GM12878 (cell line): ENCODE data around the gene FHL5. TPM values are rescaled to one million over a fixed set of nuclear protein-coding genes. Genes with fewer than 3 reads are reported as not detected.

Experiments
- ATF7 ChIP-seq: fragments of 450-650 bp; IDR thresholded peaks from 2 replicates; pipeline ENCODE4 v1.6.1; 2016; ENCODE audit warnings: low read depth, mild to moderate bottlenecking
- BMI1 ChIP-seq: fragments of 450-650 bp; IDR thresholded peaks from 2 replicates; pipeline ENCODE4 v1.6.1; 2016; ENCODE audit warnings: mild to moderate bottlenecking, moderate library complexity, borderline replicate concordance
- DPF2 ChIP-seq: fragments of 450-650 bp; IDR thresholded peaks from 2 replicates; pipeline ENCODE4 v1.6.1; 2017; ENCODE audit warnings: mild to moderate bottlenecking
- EP300 ChIP-seq, 2 experiments: fragments of 150-350 bp in 1 of 2; IDR thresholded peaks; 2 replicates each; pipeline ENCODE4 v1.6.1; 2011 to 2012; ENCODE audit warnings: low read depth in 2 of 2, low read length in 2 of 2, borderline replicate concordance in 1 of 2, improper control_type of control experiment in 1 of 2, inconsistent platforms in 1 of 2; ENCODE audit not compliant: control insufficient read depth in 1 of 2
- FOXM1 ChIP-seq: IDR thresholded peaks from 2 replicates; pipeline ENCODE4 v1.6.1; 2012; ENCODE audit warnings: low read depth, mild to moderate bottlenecking, inconsistent platforms, low read length, moderate library complexity
- GATAD2B ChIP-seq: fragments of 450-650 bp; conservative IDR thresholded peaks from 2 replicates; pipeline ENCODE4 v1.6.1; 2017; ENCODE audit warnings: low read depth, mild to moderate bottlenecking, moderate library complexity
- IKZF2 ChIP-seq, 2 experiments: fragments of 450-650 bp; IDR thresholded peaks; 2 replicates each; pipeline ENCODE4 v1.6.1; 2017; ENCODE audit warnings: mild to moderate bottlenecking in 2 of 2, moderate library complexity in 2 of 2
- MTA2 ChIP-seq: fragments of 450-650 bp; IDR thresholded peaks from 2 replicates; pipeline ENCODE4 v1.6.1; 2016; ENCODE audit warnings: low read depth, mild to moderate bottlenecking, moderate library complexity
- NBN ChIP-seq: fragments of 450-650 bp; IDR thresholded peaks from 2 replicates; pipeline ENCODE4 v1.6.1; 2016
- POLR2A ChIP-seq: IDR thresholded peaks from 2 replicates; pipeline ENCODE4 v1.6.1; 2011; ENCODE audit warnings: low read depth, mild to moderate bottlenecking, low read length
- RBBP5 ChIP-seq: fragments of 200-600 bp; sonication (generic); conservative IDR thresholded peaks from 2 replicates; pipeline ENCODE4 v1.6.1; 2016
- SREBF1 ChIP-seq: IDR thresholded peaks from 2 replicates; pipeline ENCODE4 v1.6.1; 2012; ENCODE audit warnings: mild to moderate bottlenecking, low read length
- ZSCAN29 ChIP-seq: fragments of 450-650 bp; IDR thresholded peaks from 2 replicates; pipeline ENCODE4 v1.6.1; 2017; ENCODE audit warnings: mild to moderate bottlenecking, moderate library complexity
- polyA plus RNA-seq, 11 experiments: library from polyadenylated mRNA; depleted of rRNA in 4 of 11; unstranded in 6 of 11; stranded (reverse) in 5 of 11; fragments of >200 nt; fragmentation: Nextera tagmentation in 4 of 11; fragmentation: Illumina TruSeq in 1 of 11; extraction: Ambion mirVana in 4 of 11; extraction: Trizol in 1 of 11; gene quantifications; 1 replicate in 1 of 11; 2 replicates in 10 of 11; pipeline versions ENCODE4 v1.2.1 to v1.2.3, GENCODE V29; 2011 to 2016; ENCODE audit warnings: inconsistent platforms in 2 of 11, missing spikeins in 2 of 11, low read depth in 1 of 11
- total RNA-seq, 4 experiments: library from RNA; depleted of rRNA in 3 of 4; stranded (reverse); fragments of >200 nt in 3 of 4; fragmentation: Illumina TruSeq in 1 of 4; extraction: Trizol in 1 of 4; gene quantifications; 2 replicates each; pipeline versions ENCODE4 v1.2.1 to v1.2.3, GENCODE V29; 2013 to 2021
- TF ChIP-seq, protein P1 (sequence below): IDR thresholded peaks from 2 replicates; pipeline ENCODE4 v1.6.1; 2012; ENCODE audit warnings: improper control_type of control experiment, low read depth, low read length; ENCODE audit not compliant: insufficient replicate concordance
- TF ChIP-seq, protein P2 (sequence below): IDR thresholded peaks from 2 replicates; pipeline ENCODE4 v1.6.1; 2012; ENCODE audit warnings: low read depth, low read length, improper control_type of control experiment
- TF ChIP-seq, protein P3 (sequence below): fragments of 450-650 bp; IDR thresholded peaks from 2 replicates; pipeline ENCODE4 v1.6.1; 2016; ENCODE audit warnings: mild to moderate bottlenecking, moderate library complexity, borderline replicate concordance
- TF ChIP-seq, protein P4 (sequence below): fragments of 150-350 bp; IDR thresholded peaks from 2 replicates; pipeline ENCODE4 v1.6.1; 2016; ENCODE audit warnings: low read depth, low read length

FHL5 gene
- total and polyA plus RNA-seq, 10 of the 15 experiments (the other 5 are each of a cell fraction or from before 2014, with no cell fraction given): 0.16 TPM; not detected in 9

DNA sequence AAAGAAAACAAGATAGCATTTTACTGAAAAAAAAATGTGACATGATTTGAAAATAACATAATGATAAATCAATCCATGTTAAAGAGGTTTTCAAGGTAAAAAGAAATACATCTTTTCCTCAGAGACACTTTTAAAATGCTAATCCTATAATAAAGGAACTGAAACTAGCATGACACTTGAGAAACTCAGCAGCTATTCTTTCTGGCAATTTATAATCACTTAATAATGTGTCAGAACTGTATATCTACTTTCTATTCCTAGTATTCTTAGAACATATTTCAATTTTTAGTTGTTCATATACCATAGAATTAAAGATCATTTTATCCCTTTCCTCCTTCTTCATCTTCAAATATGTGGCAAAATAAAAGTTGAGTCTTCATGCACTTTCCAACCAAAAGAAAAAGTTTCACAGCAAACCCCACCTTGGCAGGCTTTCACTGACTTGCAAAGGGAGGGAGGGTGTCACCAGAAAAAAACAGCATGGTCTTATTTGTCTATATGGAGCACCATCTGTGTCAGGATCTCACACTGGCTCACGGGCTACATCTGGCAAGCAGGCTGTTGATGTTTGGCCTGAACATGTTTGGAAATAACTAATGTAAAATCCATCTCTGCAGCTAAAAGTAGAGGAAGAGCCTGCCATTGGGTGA, 48.5 kb downstream of the FHL5 start (continued):
- peak; percentile 75 to 88; a peak in 3 of 4 replicates for TF ChIP-seq EP300 (IDR thresholded peaks at IDR 0.05; ENCODE audit: borderline replicate concordance in 1 of 2, control insufficient read depth in 1 of 2, low read depth in 2 of 2, low read length in 2 of 2)
- TF ChIP-seq, protein P1, sequence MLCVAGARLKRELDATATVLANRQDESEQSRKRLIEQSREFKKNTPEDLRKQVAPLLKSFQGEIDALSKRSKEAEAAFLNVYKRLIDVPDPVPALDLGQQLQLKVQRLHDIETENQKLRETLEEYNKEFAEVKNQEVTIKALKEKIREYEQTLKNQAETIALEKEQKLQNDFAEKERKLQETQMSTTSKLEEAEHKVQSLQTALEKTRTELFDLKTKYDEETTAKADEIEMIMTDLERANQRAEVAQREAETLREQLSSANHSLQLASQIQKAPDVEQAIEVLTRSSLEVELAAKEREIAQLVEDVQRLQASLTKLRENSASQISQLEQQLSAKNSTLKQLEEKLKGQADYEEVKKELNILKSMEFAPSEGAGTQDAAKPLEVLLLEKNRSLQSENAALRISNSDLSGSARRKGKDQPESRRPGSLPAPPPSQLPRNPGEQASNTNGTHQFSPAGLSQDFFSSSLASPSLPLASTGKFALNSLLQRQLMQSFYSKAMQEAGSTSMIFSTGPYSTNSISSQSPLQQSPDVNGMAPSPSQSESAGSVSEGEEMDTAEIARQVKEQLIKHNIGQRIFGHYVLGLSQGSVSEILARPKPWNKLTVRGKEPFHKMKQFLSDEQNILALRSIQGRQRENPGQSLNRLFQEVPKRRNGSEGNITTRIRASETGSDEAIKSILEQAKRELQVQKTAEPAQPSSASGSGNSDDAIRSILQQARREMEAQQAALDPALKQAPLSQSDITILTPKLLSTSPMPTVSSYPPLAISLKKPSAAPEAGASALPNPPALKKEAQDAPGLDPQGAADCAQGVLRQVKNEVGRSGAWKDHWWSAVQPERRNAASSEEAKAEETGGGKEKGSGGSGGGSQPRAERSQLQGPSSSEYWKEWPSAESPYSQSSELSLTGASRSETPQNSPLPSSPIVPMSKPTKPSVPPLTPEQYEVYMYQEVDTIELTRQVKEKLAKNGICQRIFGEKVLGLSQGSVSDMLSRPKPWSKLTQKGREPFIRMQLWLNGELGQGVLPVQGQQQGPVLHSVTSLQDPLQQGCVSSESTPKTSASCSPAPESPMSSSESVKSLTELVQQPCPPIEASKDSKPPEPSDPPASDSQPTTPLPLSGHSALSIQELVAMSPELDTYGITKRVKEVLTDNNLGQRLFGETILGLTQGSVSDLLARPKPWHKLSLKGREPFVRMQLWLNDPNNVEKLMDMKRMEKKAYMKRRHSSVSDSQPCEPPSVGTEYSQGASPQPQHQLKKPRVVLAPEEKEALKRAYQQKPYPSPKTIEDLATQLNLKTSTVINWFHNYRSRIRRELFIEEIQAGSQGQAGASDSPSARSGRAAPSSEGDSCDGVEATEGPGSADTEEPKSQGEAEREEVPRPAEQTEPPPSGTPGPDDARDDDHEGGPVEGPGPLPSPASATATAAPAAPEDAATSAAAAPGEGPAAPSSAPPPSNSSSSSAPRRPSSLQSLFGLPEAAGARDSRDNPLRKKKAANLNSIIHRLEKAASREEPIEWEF: peak; percentile 53
- TF ChIP-seq MTA2: peak; percentile 96
- TF ChIP-seq, protein P2, sequence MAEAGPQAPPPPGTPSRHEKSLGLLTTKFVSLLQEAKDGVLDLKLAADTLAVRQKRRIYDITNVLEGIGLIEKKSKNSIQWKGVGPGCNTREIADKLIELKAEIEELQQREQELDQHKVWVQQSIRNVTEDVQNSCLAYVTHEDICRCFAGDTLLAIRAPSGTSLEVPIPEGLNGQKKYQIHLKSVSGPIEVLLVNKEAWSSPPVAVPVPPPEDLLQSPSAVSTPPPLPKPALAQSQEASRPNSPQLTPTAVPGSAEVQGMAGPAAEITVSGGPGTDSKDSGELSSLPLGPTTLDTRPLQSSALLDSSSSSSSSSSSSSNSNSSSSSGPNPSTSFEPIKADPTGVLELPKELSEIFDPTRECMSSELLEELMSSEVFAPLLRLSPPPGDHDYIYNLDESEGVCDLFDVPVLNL: no peak
- TF ChIP-seq GATAD2B: peak; percentile 32; the same call in 1 of the 2 replicates
- peak; percentile 89 for TF ChIP-seq ATF7
- TF ChIP-seq DPF2: peak; percentile 96
- peak; percentile 70 for TF ChIP-seq BMI1
- TF ChIP-seq POLR2A: no peak
- TF ChIP-seq ZSCAN29: no peak
- TF ChIP-seq RBBP5: no peak
- TF ChIP-seq SREBF1: 0 out of 2 replicates have a peak, but pooled peaks have one; percentile 42
- no peak for TF ChIP-seq FOXM1
- TF ChIP-seq, protein P3, sequence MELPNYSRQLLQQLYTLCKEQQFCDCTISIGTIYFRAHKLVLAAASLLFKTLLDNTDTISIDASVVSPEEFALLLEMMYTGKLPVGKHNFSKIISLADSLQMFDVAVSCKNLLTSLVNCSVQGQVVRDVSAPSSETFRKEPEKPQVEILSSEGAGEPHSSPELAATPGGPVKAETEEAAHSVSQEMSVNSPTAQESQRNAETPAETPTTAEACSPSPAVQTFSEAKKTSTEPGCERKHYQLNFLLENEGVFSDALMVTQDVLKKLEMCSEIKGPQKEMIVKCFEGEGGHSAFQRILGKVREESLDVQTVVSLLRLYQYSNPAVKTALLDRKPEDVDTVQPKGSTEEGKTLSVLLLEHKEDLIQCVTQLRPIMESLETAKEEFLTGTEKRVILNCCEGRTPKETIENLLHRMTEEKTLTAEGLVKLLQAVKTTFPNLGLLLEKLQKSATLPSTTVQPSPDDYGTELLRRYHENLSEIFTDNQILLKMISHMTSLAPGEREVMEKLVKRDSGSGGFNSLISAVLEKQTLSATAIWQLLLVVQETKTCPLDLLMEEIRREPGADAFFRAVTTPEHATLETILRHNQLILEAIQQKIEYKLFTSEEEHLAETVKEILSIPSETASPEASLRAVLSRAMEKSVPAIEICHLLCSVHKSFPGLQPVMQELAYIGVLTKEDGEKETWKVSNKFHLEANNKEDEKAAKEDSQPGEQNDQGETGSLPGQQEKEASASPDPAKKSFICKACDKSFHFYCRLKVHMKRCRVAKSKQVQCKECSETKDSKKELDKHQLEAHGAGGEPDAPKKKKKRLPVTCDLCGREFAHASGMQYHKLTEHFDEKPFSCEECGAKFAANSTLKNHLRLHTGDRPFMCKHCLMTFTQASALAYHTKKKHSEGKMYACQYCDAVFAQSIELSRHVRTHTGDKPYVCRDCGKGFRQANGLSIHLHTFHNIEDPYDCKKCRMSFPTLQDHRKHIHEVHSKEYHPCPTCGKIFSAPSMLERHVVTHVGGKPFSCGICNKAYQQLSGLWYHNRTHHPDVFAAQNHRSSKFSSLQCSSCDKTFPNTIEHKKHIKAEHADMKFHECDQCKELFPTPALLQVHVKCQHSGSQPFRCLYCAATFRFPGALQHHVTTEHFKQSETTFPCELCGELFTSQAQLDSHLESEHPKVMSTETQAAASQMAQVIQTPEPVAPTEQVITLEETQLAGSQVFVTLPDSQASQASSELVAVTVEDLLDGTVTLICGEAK: no peak
- TF ChIP-seq, protein P4, sequence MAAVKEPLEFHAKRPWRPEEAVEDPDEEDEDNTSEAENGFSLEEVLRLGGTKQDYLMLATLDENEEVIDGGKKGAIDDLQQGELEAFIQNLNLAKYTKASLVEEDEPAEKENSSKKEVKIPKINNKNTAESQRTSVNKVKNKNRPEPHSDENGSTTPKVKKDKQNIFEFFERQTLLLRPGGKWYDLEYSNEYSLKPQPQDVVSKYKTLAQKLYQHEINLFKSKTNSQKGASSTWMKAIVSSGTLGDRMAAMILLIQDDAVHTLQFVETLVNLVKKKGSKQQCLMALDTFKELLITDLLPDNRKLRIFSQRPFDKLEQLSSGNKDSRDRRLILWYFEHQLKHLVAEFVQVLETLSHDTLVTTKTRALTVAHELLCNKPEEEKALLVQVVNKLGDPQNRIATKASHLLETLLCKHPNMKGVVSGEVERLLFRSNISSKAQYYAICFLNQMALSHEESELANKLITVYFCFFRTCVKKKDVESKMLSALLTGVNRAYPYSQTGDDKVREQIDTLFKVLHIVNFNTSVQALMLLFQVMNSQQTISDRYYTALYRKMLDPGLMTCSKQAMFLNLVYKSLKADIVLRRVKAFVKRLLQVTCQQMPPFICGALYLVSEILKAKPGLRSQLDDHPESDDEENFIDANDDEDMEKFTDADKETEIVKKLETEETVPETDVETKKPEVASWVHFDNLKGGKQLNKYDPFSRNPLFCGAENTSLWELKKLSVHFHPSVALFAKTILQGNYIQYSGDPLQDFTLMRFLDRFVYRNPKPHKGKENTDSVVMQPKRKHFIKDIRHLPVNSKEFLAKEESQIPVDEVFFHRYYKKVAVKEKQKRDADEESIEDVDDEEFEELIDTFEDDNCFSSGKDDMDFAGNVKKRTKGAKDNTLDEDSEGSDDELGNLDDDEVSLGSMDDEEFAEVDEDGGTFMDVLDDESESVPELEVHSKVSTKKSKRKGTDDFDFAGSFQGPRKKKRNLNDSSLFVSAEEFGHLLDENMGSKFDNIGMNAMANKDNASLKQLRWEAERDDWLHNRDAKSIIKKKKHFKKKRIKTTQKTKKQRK: no peak
- TF ChIP-seq IKZF2 (IDR thresholded peaks at IDR 0.05): peak; percentile 57 to 59
- peak; percentile 39; the same call in 1 of the 2 replicates for TF ChIP-seq NBN
